Ovary (tissue), 1 donor: ENCODE results near the gene DUSP12.

ENCODE experiments used
- EP300 ChIP-seq: sonication (generic); formaldehyde crosslinking; IDR thresholded peaks from one replicate; pipeline ENCODE4 v1.6.1; 2017; ENCODE audit warnings: antibody characterized with exemption
- POLR2A ChIP-seq: fragments of 450-650 bp; IDR thresholded peaks from one replicate; pipeline ENCODE4 v1.6.1; 2017; ENCODE audit warnings: antibody characterized with exemption, mild to moderate bottlenecking, moderate library complexity

DNA sequence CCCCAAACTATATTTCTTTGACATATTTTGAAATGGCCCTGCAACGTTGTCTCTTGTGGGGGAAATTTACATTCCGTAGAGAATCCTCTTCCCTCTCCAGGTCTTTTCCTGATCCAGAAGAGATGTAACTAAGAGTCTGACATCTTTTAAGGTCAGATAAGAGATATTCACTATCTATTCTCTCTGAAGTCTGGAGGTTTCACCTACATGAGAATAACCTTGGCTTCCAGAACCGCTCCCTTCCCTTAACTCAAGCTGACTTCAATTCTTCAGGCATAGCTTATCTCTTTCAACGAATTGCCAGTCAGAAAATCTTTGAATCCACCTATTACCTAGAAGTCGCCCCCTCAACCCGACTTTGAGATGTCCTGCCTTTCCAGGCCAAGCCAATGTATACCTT is 18.3 kb upstream of the DUSP12 start:
- TF ChIP-seq EP300 = no peak
- no peak for TF ChIP-seq POLR2A
